Body of pancreas (tissue), 4 donors: Measurements from ENCODE around the gene LRFN2. TPM values are rescaled to one million over a fixed set of nuclear protein-coding genes. Genes with fewer than 3 reads are reported as not detected.

Experiments
- ATAC-seq: fragments of 150-250 bp; one replicate; pipeline ENCODE4 v1.9.1; 2016
- DNase-seq, 4 donors: peaks; one replicate each; pipeline ENCODE4 v3.0.0-alpha.2; 2019
- H3K27ac ChIP-seq, 4 donors: fragments of 200-600 bp; sonication (generic); 1 replicate in 3 of 4; 2 replicates in 1 of 4; pipeline versions ENCODE4 v1.5.1 to v1.6.1; 2016 to 2019; ENCODE audit warnings: mild to moderate bottlenecking in 1 of 4, mixed read lengths in 1 of 4, moderate library complexity in 1 of 4
- H3K27me3 ChIP-seq, 2 donors: fragments of 200-600 bp; sonication (generic); one replicate each; pipeline ENCODE4 v1.6.0; 2016; ENCODE audit warnings: mild to moderate bottlenecking in 1 of 2
- H3K36me3 ChIP-seq, 2 donors: fragments of 200-600 bp; sonication (generic); replicated peaks in 1 of 2; 2 replicates each; pipeline ENCODE4 v1.5.1; 2016; ENCODE audit warnings: low read depth in 2 of 2; ENCODE audit not compliant: insufficient read depth in 1 of 2
- H3K4me1 ChIP-seq: fragments of 200-600 bp; sonication (generic); one replicate; pipeline ENCODE4 v1.6.0; 2016
- H3K4me3 ChIP-seq, 2 donors: fragments of 200-600 bp; sonication (generic); 1 replicate in 1 of 2; 2 replicates in 1 of 2; pipeline ENCODE4 v1.5.1; 2016 to 2019
- H3K9me3 ChIP-seq, 3 donors: fragments of 200-600 bp; sonication (generic); 1 replicate in 2 of 3; 2 replicates in 1 of 3; pipeline ENCODE4 v1.5.1; 2016
- CTCF ChIP-seq, 7 experiments: fragments of 450-650 bp in 4 of 7; fragments of 200-600 bp in 3 of 7; sonication (generic) in 3 of 7; IDR thresholded peaks; one replicate each; pipeline ENCODE4 v1.5.1; 2016 to 2019; ENCODE audit warnings: antibody characterized with exemption in 7 of 7
- POLR2A ChIP-seq, 3 donors: fragments of 450-650 bp; IDR thresholded peaks; one replicate each; pipeline ENCODE4 v1.6.1; 2016; ENCODE audit warnings: antibody characterized with exemption in 3 of 3, mild to moderate bottlenecking in 2 of 3
- WGBS, 2 donors: methylation state at CpG; one replicate each; pipeline ENCODE4 v1.1.5; 2017; 5-methylcytosine and 5-hydroxymethylcytosine counted together
- intact Hi-C: fragments of 100-400 bp; cut with DNase I; formaldehyde crosslinking; loops from one replicate; pipeline ENCODE4 v1.15.1; 2023
- total RNA-seq, 2 donors: library from RNA; depleted of rRNA; stranded (reverse); fragments of >200 nt; gene quantifications; one replicate each; pipeline ENCODE4 v1.1.0, GENCODE V29; 2016

Gene LRFN2
- total RNA-seq, 2 donors from 2014 or later = 0.33 TPM; not detected in 1

DNA sequence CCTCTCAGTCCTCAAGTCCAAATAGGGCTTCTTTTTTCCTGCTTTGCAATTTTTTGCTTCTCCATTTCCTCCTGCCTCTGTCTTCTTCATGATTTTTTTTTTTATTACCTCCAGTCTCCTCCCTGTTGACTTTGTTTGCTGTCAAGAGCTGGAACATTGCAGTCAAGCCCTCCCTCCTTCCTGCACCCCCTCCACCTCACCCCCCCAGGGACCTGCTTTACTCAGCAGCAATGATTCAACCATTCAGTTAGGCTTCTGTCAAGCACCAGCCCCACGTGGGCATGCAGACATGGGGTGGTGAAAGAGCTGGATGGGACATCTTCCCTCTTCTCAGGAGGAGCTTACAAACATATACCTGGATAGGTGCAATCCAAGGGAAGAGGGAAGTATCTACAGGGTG lies 142.4 kb downstream of the LRFN2 start:
- ATAC-seq = no peak
- no peaks in the 10 kb centered on the region for H3K4me1 ChIP-seq
- no peak for DNase-seq
- no peaks in the 10 kb centered on the region for H3K9me3 ChIP-seq
- intact Hi-C loops = no loop called here
- H3K4me3 ChIP-seq = no peak overlapping the region
- WGBS, 2 donors = 61 to 63% methylated on average over 1 of the region's 1 CpG
- no peak for TF ChIP-seq POLR2A (IDR thresholded peaks at IDR 0.05)
- no peak for TF ChIP-seq CTCF (IDR thresholded peaks at IDR 0.05)
- no peak overlapping the region for H3K27ac ChIP-seq
- H3K27me3 ChIP-seq = no peaks in the 10 kb centered on the region
- H3K36me3 ChIP-seq = no peaks in the 10 kb centered on the region

DNA sequence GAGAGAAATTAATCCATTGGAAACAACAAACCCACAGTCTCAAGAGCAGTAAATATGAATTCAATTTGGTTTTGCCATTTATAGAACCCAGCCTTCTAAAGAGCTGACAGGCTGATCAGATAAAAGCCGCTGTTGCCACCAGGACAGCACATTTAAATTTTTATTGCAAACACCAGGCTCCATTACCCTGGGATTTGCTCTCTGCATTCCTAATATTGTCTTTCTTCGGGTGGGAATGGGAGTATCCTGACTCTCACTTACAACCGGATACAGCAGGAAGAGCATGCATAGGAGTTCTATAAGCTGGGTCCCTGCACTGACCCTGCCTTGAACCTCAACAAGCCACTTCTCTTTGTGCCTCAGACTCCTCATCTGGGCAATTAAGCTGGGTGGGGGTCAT lies 142.9 kb downstream of the LRFN2 start:
- ATAC-seq = no peak
- no peaks in the 10 kb centered on the region for H3K4me1 ChIP-seq
- H3K4me3 ChIP-seq = no peak overlapping the region
- no peaks in the 10 kb centered on the region for H3K9me3 ChIP-seq
- H3K27me3 ChIP-seq = no peaks in the 10 kb centered on the region
- intact Hi-C loops = no loop called here
- no peaks in the 10 kb centered on the region for H3K36me3 ChIP-seq
- no peak overlapping the region for H3K27ac ChIP-seq
- DNase-seq = no peak
- 65 to 81% methylated on average over 3 of the region's 3 CpGs for WGBS, 2 donors
- TF ChIP-seq POLR2A (IDR thresholded peaks at IDR 0.05) (no peak), CTCF (IDR thresholded peaks at IDR 0.05) (no peak)

DNA sequence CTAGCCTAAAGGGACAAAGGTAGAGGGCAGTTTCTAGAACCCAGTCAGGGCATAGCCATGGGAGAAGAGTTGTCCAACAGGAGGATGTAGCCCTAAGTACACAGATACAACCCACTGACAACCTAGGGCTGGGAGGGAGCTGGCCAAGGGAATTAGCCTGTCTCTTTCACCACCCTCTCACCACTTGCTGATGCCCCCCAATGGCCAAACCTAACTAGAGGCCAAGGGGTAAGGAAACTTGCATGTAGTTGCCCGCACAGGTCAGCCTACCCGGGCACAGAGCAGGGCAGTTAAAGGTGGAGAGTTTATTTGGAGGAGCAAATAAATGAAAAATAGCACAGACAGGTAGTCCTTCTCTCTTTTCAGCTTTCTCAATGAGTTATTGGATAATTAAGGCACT lies 143.3 kb downstream of the LRFN2 start:
- intact Hi-C loops = no loop called here
- Histone ChIP-seq H3K4me3 (no peak overlapping the region), H3K36me3 (no peaks in the 10 kb centered on the region), H3K27me3 (no peaks in the 10 kb centered on the region), H3K9me3 (no peaks in the 10 kb centered on the region), H3K27ac (no peak overlapping the region), H3K4me1 (no peaks in the 10 kb centered on the region)
- 90 to 95% methylated on average over 2 of the region's 2 CpGs for WGBS, 2 donors
- no peak for ATAC-seq
- DNase-seq = no peak
- TF ChIP-seq POLR2A (IDR thresholded peaks at IDR 0.05) (no peak), CTCF (IDR thresholded peaks at IDR 0.05) (no peak)

- no peaks in the 10 kb centered on the region for H3K27me3 ChIP-seq
- no peak overlapping the region for H3K4me3 ChIP-seq
- no peaks in the 10 kb centered on the region for H3K9me3 ChIP-seq
- no peak for ATAC-seq
- WGBS, 2 donors = 93 to 100% methylated on average over 3 of the region's 3 CpGs
- no peaks in the 10 kb centered on the region for H3K36me3 ChIP-seq
- intact Hi-C loops = no loop called here
- no peak for DNase-seq
- H3K4me1 ChIP-seq = no peaks in the 10 kb centered on the region
- TF ChIP-seq POLR2A (IDR thresholded peaks at IDR 0.05) = no peak
- no peak for TF ChIP-seq CTCF (IDR thresholded peaks at IDR 0.05)
- H3K27ac ChIP-seq = no peak overlapping the region
Observed at GRCh38 chr6:40442591-40442990, 144.6 kb downstream of the LRFN2 start.

DNA sequence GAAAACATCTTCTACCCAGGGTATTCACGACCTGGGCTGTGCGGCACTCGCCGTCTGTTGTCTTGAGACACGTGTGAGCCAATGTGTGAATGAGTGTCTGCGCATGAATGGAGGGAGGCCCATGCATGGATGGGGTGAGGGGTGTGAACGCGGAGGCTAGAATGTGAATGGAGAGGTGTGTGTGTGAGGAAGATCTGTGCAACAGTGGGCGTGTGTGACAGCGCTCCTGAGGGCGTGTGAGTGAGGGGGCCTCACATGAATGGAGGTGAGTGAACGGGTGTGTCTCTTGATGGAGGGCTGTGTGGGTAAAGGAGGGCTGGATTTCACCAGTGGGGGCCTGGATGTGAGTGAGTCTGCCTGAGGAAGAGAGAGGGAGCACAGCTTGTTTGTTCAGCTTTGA lies 146.0 kb downstream of the LRFN2 start:
- Histone ChIP-seq H3K36me3 (no peaks in the 10 kb centered on the region), H3K4me1 (no peaks in the 10 kb centered on the region), H3K27ac (no peak overlapping the region), H3K4me3 (no peak overlapping the region), H3K9me3 (no peaks in the 10 kb centered on the region), H3K27me3 (no peaks in the 10 kb centered on the region)
- no peak for TF ChIP-seq POLR2A (IDR thresholded peaks at IDR 0.05)
- TF ChIP-seq CTCF (IDR thresholded peaks at IDR 0.05) = no peak
- intact Hi-C loops = no loop called here
- ATAC-seq (no peak), DNase-seq (no peak)
- WGBS, 2 donors = 92 to 93% methylated on average over 12 of the region's 12 CpGs
